ENCODE data around the gene COMMD4. TPM values are rescaled to one million over a fixed set of nuclear protein-coding genes. Genes with fewer than 3 reads are reported as not detected.
"Not testable (repeated sequence)": the region's sequence is repeated elsewhere in the genome, so short reads cannot be mapped to it uniquely, and the experiment has no call there.

COMMD4 gene
- polyA plus RNA-seq, 3 donors, result 41.1 to 63.1 (median 41.3) TPM

GRCh38 chr15:75298541-75299310 lies 37.1 kb upstream of the COMMD4 start:
- H3K4me3 Mint-ChIP-seq; H3K4me1 Mint-ChIP-seq; H3K4me2 ChIP-seq (replicated peaks; ENCODE audit: extremely low read depth, low read length, poor library complexity, severe bottlenecking); H3K27me3 Mint-ChIP-seq (ENCODE audit: low read depth in 3 of 3); H4K20me1 ChIP-seq (ENCODE audit: insufficient read depth, low read length); intact Hi-C loops (cut with micrococcal nuclease); H3K36me3 ChIP-seq (replicated peaks in 1 of 2; ENCODE audit: control insufficient read depth in 1 of 2, insufficient read depth in 2 of 2, low read length in 2 of 2); H3K9me3 ChIP-seq (replicated peaks in 1 of 2; ENCODE audit: control insufficient read depth in 1 of 2, insufficient read depth in 1 of 2, low read length in 2 of 2); H3K4me3 ChIP-seq (replicated peaks in 1 of 3; ENCODE audit: low read depth in 2 of 3, low read length in 3 of 3); H3K27ac ChIP-seq (ENCODE audit: low read depth in 1 of 2, low read length in 2 of 2); H3K9ac ChIP-seq (ENCODE audit: insufficient read depth, low read length, poor library complexity, severe bottlenecking); H3K27ac Mint-ChIP-seq; H3K27me3 ChIP-seq (ENCODE audit: control insufficient read depth in 2 of 2, insufficient read depth in 2 of 2, low read length in 2 of 2); H3K36me3 Mint-ChIP-seq; H3K79me2 ChIP-seq (ENCODE audit: insufficient read depth, low read length); DNase-seq; H2AFZ ChIP-seq (ENCODE audit: insufficient read depth, low read depth, low read length, poor library complexity, severe bottlenecking); H3K4me1 ChIP-seq (ENCODE audit: control insufficient read depth in 1 of 2, insufficient read depth in 2 of 2, low read length in 2 of 2); H3K9me3 Mint-ChIP-seq: not testable (repeated sequence)
- no CpG with 5 or more reads among the region's 13 CpGs for WGBS (ENCODE audit: insufficient coverage)
- peak; percentile 33 for TF ChIP-seq CTCF (IDR thresholded peaks at IDR 0.05)

- H2AFZ ChIP-seq (ENCODE audit: insufficient read depth, low read depth, low read length, poor library complexity, severe bottlenecking); H3K27ac Mint-ChIP-seq; H3K4me2 ChIP-seq (replicated peaks; ENCODE audit: extremely low read depth, low read length, poor library complexity, severe bottlenecking); intact Hi-C loops (cut with micrococcal nuclease); H3K79me2 ChIP-seq (ENCODE audit: insufficient read depth, low read length); DNase-seq; H3K9me3 Mint-ChIP-seq; H3K9me3 ChIP-seq (replicated peaks in 1 of 2; ENCODE audit: control insufficient read depth in 1 of 2, insufficient read depth in 1 of 2, low read length in 2 of 2); H3K36me3 Mint-ChIP-seq; H3K27ac ChIP-seq (ENCODE audit: low read depth in 1 of 2, low read length in 2 of 2); H3K4me1 Mint-ChIP-seq; H3K36me3 ChIP-seq (replicated peaks in 1 of 2; ENCODE audit: control insufficient read depth in 1 of 2, insufficient read depth in 2 of 2, low read length in 2 of 2); H3K9ac ChIP-seq (ENCODE audit: insufficient read depth, low read length, poor library complexity, severe bottlenecking); H3K27me3 ChIP-seq (ENCODE audit: control insufficient read depth in 2 of 2, insufficient read depth in 2 of 2, low read length in 2 of 2); H4K20me1 ChIP-seq (ENCODE audit: insufficient read depth, low read length); H3K4me1 ChIP-seq (ENCODE audit: control insufficient read depth in 1 of 2, insufficient read depth in 2 of 2, low read length in 2 of 2); H3K4me3 Mint-ChIP-seq; H3K27me3 Mint-ChIP-seq (ENCODE audit: low read depth in 3 of 3); H3K4me3 ChIP-seq (replicated peaks in 1 of 3; ENCODE audit: low read depth in 2 of 3, low read length in 3 of 3): not testable (repeated sequence)
- peak; percentile 65 for TF ChIP-seq CTCF (IDR thresholded peaks at IDR 0.05)
- no CpG with 5 or more reads among the region's 6 CpGs for WGBS (ENCODE audit: insufficient coverage)
Observed at GRCh38 chr15:75299311-75299688, 36.6 kb upstream of the COMMD4 start.

GRCh38 chr15:75300026-75300425 lies 35.8 kb upstream of the COMMD4 start:
- not testable (repeated sequence) for H3K4me3 ChIP-seq (replicated peaks in 1 of 3; ENCODE audit: low read depth in 2 of 3, low read length in 3 of 3); H3K27ac Mint-ChIP-seq
- intact Hi-C loops (cut with micrococcal nuclease), result loop anchor here in 1 of 2 donors (10.0 kb wide), 1 partner anchor 65 kb away; no protein-coding TSS in a partner anchor

More at GRCh38 chr15:75300026-75300425, 35.8 kb upstream of the COMMD4 start:
- not testable (repeated sequence) for H2AFZ ChIP-seq (ENCODE audit: insufficient read depth, low read depth, low read length, poor library complexity, severe bottlenecking); H3K9me3 ChIP-seq (replicated peaks in 1 of 2; ENCODE audit: control insufficient read depth in 1 of 2, insufficient read depth in 1 of 2, low read length in 2 of 2); H3K27me3 Mint-ChIP-seq (ENCODE audit: low read depth in 3 of 3); H3K9ac ChIP-seq (ENCODE audit: insufficient read depth, low read length, poor library complexity, severe bottlenecking); H3K79me2 ChIP-seq (ENCODE audit: insufficient read depth, low read length); H3K4me2 ChIP-seq (replicated peaks; ENCODE audit: extremely low read depth, low read length, poor library complexity, severe bottlenecking); H3K27me3 ChIP-seq (ENCODE audit: control insufficient read depth in 2 of 2, insufficient read depth in 2 of 2, low read length in 2 of 2); H4K20me1 ChIP-seq (ENCODE audit: insufficient read depth, low read length); H3K4me1 ChIP-seq (ENCODE audit: control insufficient read depth in 1 of 2, insufficient read depth in 2 of 2, low read length in 2 of 2); DNase-seq; H3K9me3 Mint-ChIP-seq; H3K36me3 Mint-ChIP-seq; H3K27ac ChIP-seq (ENCODE audit: low read depth in 1 of 2, low read length in 2 of 2); H3K4me3 Mint-ChIP-seq; H3K36me3 ChIP-seq (replicated peaks in 1 of 2; ENCODE audit: control insufficient read depth in 1 of 2, insufficient read depth in 2 of 2, low read length in 2 of 2); H3K4me1 Mint-ChIP-seq
- WGBS (ENCODE audit: insufficient coverage), result 83% methylated on average over 5 of the region's 6 CpGs
